ENCODE measurements around the gene GPRC5B. TPM values are rescaled to one million over a fixed set of nuclear protein-coding genes. Genes with fewer than 3 reads are reported as not detected.

GPRC5B gene
- total RNA-seq, 1 donor from 2014 or later, result 140 TPM

DNA sequence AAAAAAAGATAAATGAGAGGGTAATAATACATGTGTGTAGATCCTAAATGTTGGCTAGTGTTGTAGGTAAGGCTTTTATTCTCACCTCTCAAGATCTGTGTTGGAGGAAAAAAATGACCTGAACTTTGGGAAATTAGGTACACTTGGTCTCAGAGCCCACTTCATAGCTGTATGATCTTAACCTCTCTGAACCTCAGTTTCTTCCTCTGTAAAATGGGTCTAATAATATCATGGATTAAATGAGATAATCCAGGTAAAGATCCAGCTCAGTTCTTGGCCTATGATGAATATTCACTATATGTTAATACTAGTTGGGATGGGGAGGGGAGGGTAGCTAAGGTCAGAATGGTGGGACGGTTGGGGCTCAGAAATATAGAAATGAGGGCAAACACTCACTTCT lies 24.3 kb upstream of the GPRC5B start:
- Mint-ChIP-seq H3K27ac (ENCODE audit: unreplicated experiment) (no peak overlapping the region), H3K9me3 (ENCODE audit: unreplicated experiment) (no peaks in the 10 kb centered on the region), H3K4me3 (ENCODE audit: unreplicated experiment) (no peak overlapping the region), H3K36me3 (ENCODE audit: low read depth, unreplicated experiment) (no peaks in the 10 kb centered on the region), H3K27me3 (ENCODE audit: unreplicated experiment) (no peaks in the 10 kb centered on the region), H3K4me1 (ENCODE audit: unreplicated experiment) (no peaks in the 10 kb centered on the region)
- TF ChIP-seq, protein P1, sequence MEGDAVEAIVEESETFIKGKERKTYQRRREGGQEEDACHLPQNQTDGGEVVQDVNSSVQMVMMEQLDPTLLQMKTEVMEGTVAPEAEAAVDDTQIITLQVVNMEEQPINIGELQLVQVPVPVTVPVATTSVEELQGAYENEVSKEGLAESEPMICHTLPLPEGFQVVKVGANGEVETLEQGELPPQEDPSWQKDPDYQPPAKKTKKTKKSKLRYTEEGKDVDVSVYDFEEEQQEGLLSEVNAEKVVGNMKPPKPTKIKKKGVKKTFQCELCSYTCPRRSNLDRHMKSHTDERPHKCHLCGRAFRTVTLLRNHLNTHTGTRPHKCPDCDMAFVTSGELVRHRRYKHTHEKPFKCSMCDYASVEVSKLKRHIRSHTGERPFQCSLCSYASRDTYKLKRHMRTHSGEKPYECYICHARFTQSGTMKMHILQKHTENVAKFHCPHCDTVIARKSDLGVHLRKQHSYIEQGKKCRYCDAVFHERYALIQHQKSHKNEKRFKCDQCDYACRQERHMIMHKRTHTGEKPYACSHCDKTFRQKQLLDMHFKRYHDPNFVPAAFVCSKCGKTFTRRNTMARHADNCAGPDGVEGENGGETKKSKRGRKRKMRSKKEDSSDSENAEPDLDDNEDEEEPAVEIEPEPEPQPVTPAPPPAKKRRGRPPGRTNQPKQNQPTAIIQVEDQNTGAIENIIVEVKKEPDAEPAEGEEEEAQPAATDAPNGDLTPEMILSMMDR (IDR thresholded peaks at IDR 0.05; ENCODE audit: unreplicated experiment), result no peak
- no peak for DNase-seq (ENCODE audit: low spot score)

GRCh38 chr16:19907161-19907992 lies 22.7 kb upstream of the GPRC5B start:
- Mint-ChIP-seq H3K36me3 (ENCODE audit: low read depth, unreplicated experiment) (no peaks in the 10 kb centered on the region), H3K27ac (ENCODE audit: unreplicated experiment) (no peak overlapping the region), H3K4me3 (ENCODE audit: unreplicated experiment) (no peak overlapping the region), H3K9me3 (ENCODE audit: unreplicated experiment) (no peaks in the 10 kb centered on the region), H3K4me1 (ENCODE audit: unreplicated experiment) (no peaks in the 10 kb centered on the region), H3K27me3 (ENCODE audit: unreplicated experiment) (no peaks in the 10 kb centered on the region)
- DNase-seq (ENCODE audit: low spot score), result peak; percentile 83
- TF ChIP-seq, protein P1 (IDR thresholded peaks at IDR 0.05; ENCODE audit: unreplicated experiment), result peak; percentile 92

DNA sequence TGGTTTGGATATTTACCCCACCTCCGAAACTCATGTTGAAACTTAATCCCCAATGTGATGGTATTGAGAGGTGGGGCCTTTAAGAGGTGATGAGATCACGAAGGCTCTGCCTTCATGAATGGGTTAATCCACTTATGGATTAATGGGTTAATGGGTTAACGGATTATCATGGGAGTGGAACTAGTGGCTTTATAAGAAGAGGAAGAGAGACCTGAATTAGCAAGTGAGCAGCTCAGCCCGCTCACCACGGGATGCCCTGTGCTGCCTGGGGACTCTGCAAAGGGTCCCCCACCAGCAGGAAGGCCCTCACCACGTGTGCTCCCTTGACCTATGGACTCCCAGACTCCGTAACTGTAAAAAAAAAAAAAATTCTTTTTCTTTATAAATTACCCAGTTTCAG lies 16.5 kb upstream of the GPRC5B start:
- Mint-ChIP-seq H3K27ac (ENCODE audit: unreplicated experiment) (no peak overlapping the region), H3K4me3 (ENCODE audit: unreplicated experiment) (no peak overlapping the region), H3K9me3 (ENCODE audit: unreplicated experiment) (no peaks in the 10 kb centered on the region), H3K4me1 (ENCODE audit: unreplicated experiment) (peaks cover 2% of the 10 kb centered on the region), H3K27me3 (ENCODE audit: unreplicated experiment) (peaks cover 2% of the 10 kb centered on the region), H3K36me3 (ENCODE audit: low read depth, unreplicated experiment) (no peaks in the 10 kb centered on the region)
- TF ChIP-seq, protein P1 (IDR thresholded peaks at IDR 0.05; ENCODE audit: unreplicated experiment), result no peak
- DNase-seq (ENCODE audit: low spot score), result no peak

- no peak for DNase-seq (ENCODE audit: low spot score)
- TF ChIP-seq, protein P1 (IDR thresholded peaks at IDR 0.05; ENCODE audit: unreplicated experiment), result peak; percentile 46
- Mint-ChIP-seq H3K4me3 (ENCODE audit: unreplicated experiment) (no peak overlapping the region), H3K9me3 (ENCODE audit: unreplicated experiment) (no peaks in the 10 kb centered on the region), H3K27me3 (ENCODE audit: unreplicated experiment) (peaks cover 2% of the 10 kb centered on the region), H3K27ac (ENCODE audit: unreplicated experiment) (no peak overlapping the region), H3K36me3 (ENCODE audit: low read depth, unreplicated experiment) (no peaks in the 10 kb centered on the region), H3K4me1 (ENCODE audit: unreplicated experiment) (peaks cover 6% of the 10 kb centered on the region)
Observed at GRCh38 chr16:19899605-19899955, 14.9 kb upstream of the GPRC5B start.

DNA sequence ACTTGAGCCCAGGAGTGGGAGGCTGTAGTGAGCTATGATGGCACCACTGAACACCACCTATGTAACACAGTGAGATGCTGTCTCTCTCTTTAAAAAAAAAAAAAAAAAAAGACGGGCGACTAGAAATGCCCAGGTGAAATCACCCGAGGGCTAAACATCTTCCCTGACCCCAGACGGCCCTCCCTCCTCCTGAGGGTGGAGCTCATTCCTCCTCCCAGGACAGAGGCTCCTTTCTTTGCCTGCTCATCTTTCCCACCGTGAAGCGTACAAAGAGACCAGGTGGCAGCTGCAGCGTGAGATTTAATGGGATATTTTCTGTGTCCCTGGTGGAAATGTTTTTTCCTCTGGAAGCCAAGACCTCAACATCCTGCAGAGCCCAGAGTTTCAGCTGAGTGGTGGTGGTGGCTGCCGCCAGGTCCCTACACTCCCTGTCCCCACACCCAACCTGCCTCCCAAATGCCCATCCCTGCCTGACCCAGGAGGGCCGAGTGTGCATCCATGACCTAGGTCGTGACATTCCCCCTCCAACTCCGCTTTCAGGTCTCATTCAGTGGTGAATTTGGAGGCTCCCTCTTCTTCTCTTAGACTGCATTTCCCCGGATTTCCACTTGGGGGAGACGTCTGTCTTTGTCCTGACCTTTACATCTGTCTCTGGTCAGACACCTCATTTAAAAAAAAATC lies 14.4 kb upstream of the GPRC5B start:
- Mint-ChIP-seq H3K4me3 (ENCODE audit: unreplicated experiment) (no peak overlapping the region), H3K4me1 (ENCODE audit: unreplicated experiment) (peaks cover 7% of the 10 kb centered on the region), H3K36me3 (ENCODE audit: low read depth, unreplicated experiment) (no peaks in the 10 kb centered on the region), H3K9me3 (ENCODE audit: unreplicated experiment) (no peaks in the 10 kb centered on the region), H3K27ac (ENCODE audit: unreplicated experiment) (no peak overlapping the region), H3K27me3 (ENCODE audit: unreplicated experiment) (peaks cover 2% of the 10 kb centered on the region)
- TF ChIP-seq, protein P1 (IDR thresholded peaks at IDR 0.05; ENCODE audit: unreplicated experiment), result peak; percentile 78
- peak; percentile 74 for DNase-seq (ENCODE audit: low spot score)
